Heart right ventricle (tissue), 16 donors: Measurements from ENCODE around the gene SLC25A44. TPM values are rescaled to one million over a fixed set of nuclear protein-coding genes. Genes with fewer than 3 reads are reported as not detected.

ENCODE experiments used
- ATAC-seq, 8 donors: fragments of 200-7000 bp; cut with Tn5 transposase; one replicate each; pipeline ENCODE4 v1.9.1; 2020; ENCODE audit warnings: mild to moderate bottlenecking in 8 of 8, moderate library complexity in 8 of 8, moderate number of reproducible peaks in 1 of 8
- DNase-seq, 2 donors: peaks; one replicate each; pipeline ENCODE4 v3.0.0-alpha.2; 2020
- H3K27ac ChIP-seq, 10 donors: fragments of 200-600 bp; sonication (generic) in 2 of 10; one replicate each; pipeline versions ENCODE4 v1.5.0 to v1.8.0; 2020 to 2022; ENCODE audit warnings: mild to moderate bottlenecking in 3 of 10
- H3K27me3 ChIP-seq, 7 donors: fragments of 200-600 bp; one replicate each; pipeline ENCODE4 v1.8.0; 2021 to 2022; ENCODE audit warnings: mild to moderate bottlenecking in 2 of 7
- H3K36me3 ChIP-seq, 9 donors: fragments of 200-600 bp; sonication (generic) in 1 of 9; one replicate each; pipeline versions ENCODE4 v1.5.0 to v1.8.0; 2020 to 2022; ENCODE audit warnings: mild to moderate bottlenecking in 2 of 9
- H3K4me1 ChIP-seq, 9 donors: fragments of 200-600 bp; sonication (generic) in 1 of 9; one replicate each; pipeline versions ENCODE4 v1.5.0 to v1.8.0; 2020 to 2022; ENCODE audit warnings: mild to moderate bottlenecking in 4 of 9
- H3K4me3 ChIP-seq, 10 donors: fragments of 200-600 bp; sonication (generic) in 2 of 10; one replicate each; pipeline versions ENCODE4 v1.5.0 to v1.8.0; 2020 to 2022; ENCODE audit warnings: mild to moderate bottlenecking in 7 of 10, moderate library complexity in 2 of 10
- H3K9me3 ChIP-seq, 11 donors: fragments of 200-600 bp in 10 of 11; sonication (generic) in 2 of 11; one replicate each; pipeline versions ENCODE4 v1.5.0 to v1.8.0; 2013 to 2022; ENCODE audit warnings: mild to moderate bottlenecking in 2 of 11, control low read depth in 1 of 11, moderate library complexity in 1 of 11
- CTCF ChIP-seq, 9 donors: fragments of 200-600 bp; sonication (generic) in 2 of 9; IDR thresholded peaks; one replicate each; pipeline versions ENCODE4 v1.5.0 to v1.8.0; 2021 to 2022; ENCODE audit warnings: antibody characterized with exemption in 9 of 9, mild to moderate bottlenecking in 5 of 9, moderate library complexity in 1 of 9
- WGBS, 2 donors: extraction: QIAGEN DNeasy Blood & Tissue Kit; methylation state at CpG; one replicate each; pipeline ENCODE4 v1.1.7; 2013; ENCODE audit warnings: inconsistent platforms in 1 of 2; 5-methylcytosine and 5-hydroxymethylcytosine counted together
- intact Hi-C, 10 donors: fragments of 100-400 bp; cut with DNase I; formaldehyde crosslinking; loops; one replicate each; pipeline versions ENCODE4 v1.11.1 to v1.14.2; 2022
- polyA plus RNA-seq, 2 donors: library from polyadenylated mRNA; stranded (reverse); fragments of 200-250 nt; gene quantifications; one replicate each; pipeline ENCODE4 v1.2.3, GENCODE V29; 2013
- total RNA-seq, 10 donors: library from RNA; stranded (reverse); fragmentation: NEBNext Ultra II Directional in 3 of 10; extraction: Animal tissue kit (Norgen Biotek cat#: 25700) in 3 of 10; gene quantifications; one replicate each; pipeline versions ENCODE4 v1.2.1 to v1.2.4, GENCODE V29; 2021 to 2023
- donor health status: Arrhythmogenic right ventricular cardiomyopathy.
- donor health status: ischemic (EF 13 %, LVEDD 7.1; RV severe dilation, severe dysfunction).
- donor health status: healthy with polysubstance abuse.
- donor health status: DM: no; HTN: yes; CAD: no.
- donor health status: DM: no; HTN: no; CAD: no.
- donor health status: ischemic (EF 25% LVEDD 6.9; RV normal size, moderate dysfunction).
- donor health status: ischemic (EF 25% LVEDD 5.7; RV mildly dilated, moderate dysfunction).
- donor health status: healthy.
- donor health status: DM: yes; HTN: yes; CAD: no.
- donor health status: Ischemic cardiomyopathy.
- donor health status: ischemic (EF 35%, LVEDD 5.7; RV mildly dilated, moderate dysfunction).
- donor health status: nonischemic (EF 11% LVEDD 7.7; RV severe dilation, severe dysfunction).
- donor health status: DM: yes; HTN: yes; CAD: no.
- donor health status: PGD.
- donor health status: ischemic (EF 29% LVEDD 5.4; RV normal size, mild dysfunction).
- donor health status: nonischemic (EF 23%, LVEDD 6.1; RV moderate dilation, normal function).

The SLC25A44 gene
- total and polyA plus RNA-seq, 12 donors: 7.0 to 26.0 (median 19.0) TPM

GRCh38 chr1:156232201-156232894 lies 38.4 kb downstream of the SLC25A44 start:
- 89 to 92% methylated on average over 12 of the region's 12 CpGs for WGBS, 2 donors
- no peak for TF ChIP-seq CTCF (IDR thresholded peaks at IDR 0.05)
- no peaks in the 10 kb centered on the region for H3K27me3 ChIP-seq

GRCh38 chr1:156233426-156234127 lies 39.7 kb downstream of the SLC25A44 start:
- Histone ChIP-seq H3K4me3 (no peak overlapping the region), H3K27me3 (no peaks in the 10 kb centered on the region), H3K9me3 (no peaks in the 10 kb centered on the region), H3K27ac (no peak overlapping the region), H3K36me3 (peaks cover 0 to 89% (median 42%) of the 10 kb centered on the region in 9 donors), H3K4me1 (peaks cover 0 to 2% (median 0%) of the 10 kb centered on the region in 9 donors)
- ATAC-seq (no peak), DNase-seq (no peak)
- no peak for TF ChIP-seq CTCF (IDR thresholded peaks at IDR 0.05)
- WGBS, 2 donors: 73 to 75% methylated on average over 5 of the region's 5 CpGs
- intact Hi-C loops: no loop called here

More at GRCh38 chr1:156232201-156232894, 38.4 kb downstream of the SLC25A44 start:
- ATAC-seq (no peak), DNase-seq (no peak)
- Histone ChIP-seq H3K4me1 (peaks cover 0 to 5% (median 0%) of the 10 kb centered on the region in 9 donors), H3K27ac (no peak overlapping the region), H3K36me3 (peaks cover 0 to 88% (median 32%) of the 10 kb centered on the region in 9 donors), H3K9me3 (no peaks in the 10 kb centered on the region), H3K4me3 (no peak overlapping the region)
- intact Hi-C loops: no loop called here

GRCh38 chr1:156236164-156236563 lies 42.3 kb downstream of the SLC25A44 start:
- no peak for ATAC-seq

More at GRCh38 chr1:156236164-156236563, 42.3 kb downstream of the SLC25A44 start:
- no peak overlapping the region for H3K4me3 ChIP-seq
- no peaks in the 10 kb centered on the region for H3K27me3 ChIP-seq
- no peak for TF ChIP-seq CTCF (IDR thresholded peaks at IDR 0.05)
- H3K9me3 ChIP-seq: no peaks in the 10 kb centered on the region
- intact Hi-C loops: no loop called here
- no peak for DNase-seq
- no peak overlapping the region for H3K27ac ChIP-seq
- peaks cover 0 to 2% (median 0%) of the 10 kb centered on the region in 9 donors for H3K4me1 ChIP-seq
- H3K36me3 ChIP-seq: peaks cover 0 to 95% (median 48%) of the 10 kb centered on the region in 9 donors
- WGBS, 2 donors: 97 to 98% methylated on average over 12 of the region's 12 CpGs
